GM21786 (cell line): ENCODE results near the gene PTPN14.
"Not testable (repeated sequence)": the region's sequence is repeated elsewhere in the genome, so short reads cannot be mapped to it uniquely, and the experiment has no call there.

Experiments
- ATAC-seq: cut with Tn5 transposase; IDR thresholded peaks from one replicate; pipeline ENCODE4 v1.9.1; 2021; ENCODE audit not compliant: unreplicated experiment

The PTPN14 gene

GRCh38 chr1:214542275-214543199, 8.9 kb downstream of the PTPN14 start:
- no peak for ATAC-seq

- ATAC-seq, result no peak
These were observed 9.7 kb downstream of the PTPN14 start for GRCh38 chr1:214541693-214542092.

DNA sequence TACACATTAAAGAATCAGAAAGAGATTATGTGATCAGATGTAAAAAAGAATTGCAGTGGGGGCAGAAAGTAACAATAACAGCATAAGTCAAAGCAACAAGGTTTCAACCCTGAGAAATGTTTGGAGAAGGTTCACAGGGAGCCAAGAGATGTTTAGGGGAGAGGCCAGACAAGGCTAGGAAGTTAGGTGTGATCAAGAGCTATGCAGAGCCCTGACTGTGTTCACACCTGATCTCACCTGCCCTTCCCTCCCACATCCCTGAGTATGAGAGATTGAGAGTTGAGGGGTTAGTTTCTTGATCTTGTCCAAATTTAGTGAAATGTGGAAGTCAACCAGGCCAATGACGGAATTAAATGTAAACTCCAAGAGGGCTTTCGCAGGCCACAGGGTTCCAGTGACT, 10.2 kb downstream of the PTPN14 start:
- no peak for ATAC-seq

DNA sequence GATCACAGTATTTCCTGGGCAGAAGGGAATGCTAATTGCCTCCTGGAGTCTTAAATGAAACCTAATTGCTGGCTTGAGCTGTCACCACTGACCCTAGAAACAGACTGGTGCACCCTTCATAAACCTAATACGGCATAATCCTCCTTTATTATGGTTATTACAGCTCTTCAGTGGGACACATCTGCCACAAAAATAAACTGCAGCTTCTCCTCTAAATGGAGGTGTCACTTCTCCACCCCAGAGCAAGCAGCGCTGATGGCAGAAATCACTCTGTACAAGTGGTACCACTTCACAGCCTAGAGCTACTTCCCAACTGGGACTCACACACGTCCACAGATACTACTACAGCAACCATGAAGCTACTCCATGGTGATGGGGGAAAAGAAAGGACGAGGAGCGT, 11.1 kb downstream of the PTPN14 start:
- ATAC-seq, result no peak

DNA sequence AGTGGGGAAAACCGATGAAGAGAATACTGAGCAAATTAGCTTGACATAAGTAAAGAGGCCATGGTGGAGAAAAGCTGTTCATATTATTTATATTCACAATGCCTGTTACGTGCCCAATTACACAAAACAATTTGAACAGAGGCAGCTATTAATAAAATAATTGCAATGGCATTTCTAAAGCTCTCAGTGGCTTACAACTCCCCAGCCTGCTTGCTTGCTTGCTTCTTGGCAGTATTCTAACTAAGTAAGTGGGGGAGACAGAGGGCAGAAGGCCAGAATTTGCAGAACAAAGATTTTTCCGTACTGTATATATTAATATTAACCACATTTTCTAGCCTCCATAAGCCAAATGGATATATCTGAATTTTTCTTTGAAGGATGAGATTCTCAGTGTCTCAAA, 12.9 kb downstream of the PTPN14 start:
- ATAC-seq, result no peak

- no peak for ATAC-seq
These were observed 13.4 kb downstream of the PTPN14 start for GRCh38 chr1:214537872-214538473.

DNA sequence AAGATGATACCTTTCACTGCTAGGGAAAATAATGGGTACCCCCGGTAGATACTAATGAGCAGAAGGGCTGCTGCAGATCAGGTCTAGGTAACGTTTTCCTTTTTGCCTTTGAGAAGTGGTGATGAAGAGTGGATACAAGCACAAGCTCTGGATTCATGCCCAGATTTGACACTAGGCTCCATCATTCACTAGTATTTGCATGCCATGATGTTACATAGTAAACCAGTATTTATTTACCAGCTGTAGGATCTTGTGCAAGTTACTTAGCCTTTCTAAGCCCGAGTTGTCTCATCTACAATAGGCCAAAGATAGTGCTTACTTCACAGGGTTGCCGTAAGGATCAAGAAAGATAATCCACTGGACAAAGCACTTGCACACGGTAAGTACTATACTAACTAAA, 14.2 kb downstream of the PTPN14 start:
- no peak for ATAC-seq

- no peak for ATAC-seq
These were observed 19.3 kb downstream of the PTPN14 start for GRCh38 chr1:214532070-214532469.

- peak; percentile 49 for ATAC-seq
These were observed 25.8 kb downstream of the PTPN14 start for GRCh38 chr1:214525535-214526019.

- ATAC-seq, result no peak
These were observed 26.6 kb downstream of the PTPN14 start for GRCh38 chr1:214524824-214525223.

DNA sequence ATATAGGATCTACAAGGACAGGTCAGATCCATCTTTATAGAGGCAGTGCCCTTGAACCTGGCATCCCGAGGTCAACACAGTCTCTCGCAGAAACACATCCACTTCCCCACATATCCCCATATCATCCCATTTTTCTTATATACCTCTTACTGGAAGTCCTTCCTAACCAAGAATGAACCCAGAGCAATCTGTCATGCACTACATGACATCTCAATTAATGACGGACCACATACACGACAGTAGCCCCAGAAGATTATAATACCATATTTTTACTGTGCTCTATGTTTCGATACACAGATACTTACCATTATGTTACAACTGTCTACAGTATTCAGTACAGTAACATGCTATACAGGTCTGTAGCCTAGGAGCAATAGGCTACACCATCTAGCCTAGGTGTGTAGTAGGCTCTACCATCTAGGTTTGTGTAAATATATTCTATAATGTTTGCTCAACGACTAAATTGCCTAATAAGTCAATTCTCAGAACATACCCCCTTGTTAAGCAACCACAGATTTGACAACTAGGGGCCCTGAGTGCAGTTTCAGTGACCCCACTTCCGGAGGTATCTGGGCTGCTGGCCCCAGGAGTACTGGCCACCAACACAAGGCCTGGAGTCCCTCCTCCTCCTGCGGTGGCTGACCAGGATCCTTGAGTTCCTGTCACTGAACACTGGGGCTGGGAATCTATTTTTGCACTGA, 28.1 kb downstream of the PTPN14 start:
- ATAC-seq, result no peak

DNA sequence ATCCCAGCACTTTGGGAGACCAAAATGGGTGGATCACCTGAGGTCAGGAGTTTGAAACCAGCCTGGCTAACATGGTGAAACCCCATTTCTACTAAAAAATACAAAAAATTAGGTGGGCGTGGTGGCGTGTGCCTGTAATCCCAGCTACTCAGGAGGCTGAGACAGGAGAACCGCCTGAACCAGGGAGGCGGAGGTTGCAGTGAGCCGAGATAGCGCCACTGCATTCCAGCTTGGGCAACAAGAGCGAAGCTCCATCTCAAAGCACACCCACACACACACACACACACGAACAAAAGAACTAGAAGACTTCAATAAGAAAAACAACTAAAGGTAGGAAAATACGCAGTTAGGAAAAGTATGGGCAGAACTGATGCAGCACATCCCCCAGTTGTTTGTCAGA, 29.9 kb downstream of the PTPN14 start:
- not testable (repeated sequence) for ATAC-seq

GRCh38 chr1:214520544-214521165, 30.7 kb downstream of the PTPN14 start:
- no peak for ATAC-seq

DNA sequence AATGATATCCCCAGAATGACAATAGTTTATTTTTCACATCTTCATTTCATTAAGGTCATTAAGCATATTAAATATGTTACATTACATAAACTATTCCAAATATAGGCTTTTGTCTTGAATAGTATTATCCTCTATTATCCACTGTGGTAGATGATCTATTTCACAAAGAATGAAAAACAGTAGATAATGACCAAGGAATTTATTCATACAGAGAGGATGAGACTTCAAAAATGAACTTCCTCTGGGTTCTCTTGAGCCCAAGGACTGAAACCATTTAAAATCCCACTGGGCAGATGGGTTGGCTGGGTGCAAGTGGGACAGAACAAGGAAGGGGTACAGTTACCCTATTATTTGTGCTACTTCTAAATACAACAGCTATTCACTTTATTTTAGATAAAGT, 33.0 kb downstream of the PTPN14 start:
- ATAC-seq, result no peak

DNA sequence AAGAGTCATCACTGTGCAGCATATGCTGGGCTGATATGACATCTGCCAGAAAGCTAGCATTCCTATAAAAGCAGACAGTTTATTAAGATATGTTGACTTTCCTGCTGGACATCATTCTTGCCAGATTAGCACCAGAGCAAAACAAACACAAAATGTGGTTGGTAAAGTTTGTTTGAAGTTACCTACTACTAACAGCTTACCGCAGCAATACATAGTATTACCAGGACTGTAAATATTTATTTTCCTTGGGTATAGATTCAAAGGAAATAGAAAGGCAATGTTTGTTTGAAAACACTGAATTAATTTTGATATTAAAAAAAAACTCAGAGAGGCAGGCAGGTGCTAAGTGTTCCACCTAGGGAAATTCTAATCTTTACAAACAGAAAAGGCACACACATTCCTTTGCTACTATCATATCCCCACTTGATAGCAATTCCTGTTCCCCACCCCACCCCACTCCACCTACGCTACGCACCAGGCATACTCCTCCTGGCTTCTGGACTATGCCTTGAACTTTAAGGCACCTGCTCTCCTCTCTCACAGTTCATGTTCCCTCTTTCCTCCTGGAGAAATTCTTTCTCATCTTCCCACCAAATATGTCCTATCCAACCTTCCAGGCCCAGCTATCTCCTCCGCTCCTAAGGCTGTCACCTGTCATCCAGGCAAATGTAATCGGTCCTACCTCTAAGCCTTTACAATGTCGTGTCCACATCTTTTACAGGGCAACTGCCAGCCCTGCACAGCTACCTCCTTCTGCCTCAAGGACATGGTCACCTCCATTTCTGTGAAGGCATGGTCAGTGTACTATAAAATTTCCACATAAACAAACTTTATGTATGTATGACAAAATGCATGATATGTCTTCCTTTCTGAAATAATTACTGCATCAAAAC, 34.7 kb downstream of the PTPN14 start:
- ATAC-seq, result no peak

- ATAC-seq, result no peak
These were observed 35.6 kb downstream of the PTPN14 start for GRCh38 chr1:214515544-214516433.

- no peak for ATAC-seq
These were observed 36.5 kb downstream of the PTPN14 start for GRCh38 chr1:214514819-214515383.

DNA sequence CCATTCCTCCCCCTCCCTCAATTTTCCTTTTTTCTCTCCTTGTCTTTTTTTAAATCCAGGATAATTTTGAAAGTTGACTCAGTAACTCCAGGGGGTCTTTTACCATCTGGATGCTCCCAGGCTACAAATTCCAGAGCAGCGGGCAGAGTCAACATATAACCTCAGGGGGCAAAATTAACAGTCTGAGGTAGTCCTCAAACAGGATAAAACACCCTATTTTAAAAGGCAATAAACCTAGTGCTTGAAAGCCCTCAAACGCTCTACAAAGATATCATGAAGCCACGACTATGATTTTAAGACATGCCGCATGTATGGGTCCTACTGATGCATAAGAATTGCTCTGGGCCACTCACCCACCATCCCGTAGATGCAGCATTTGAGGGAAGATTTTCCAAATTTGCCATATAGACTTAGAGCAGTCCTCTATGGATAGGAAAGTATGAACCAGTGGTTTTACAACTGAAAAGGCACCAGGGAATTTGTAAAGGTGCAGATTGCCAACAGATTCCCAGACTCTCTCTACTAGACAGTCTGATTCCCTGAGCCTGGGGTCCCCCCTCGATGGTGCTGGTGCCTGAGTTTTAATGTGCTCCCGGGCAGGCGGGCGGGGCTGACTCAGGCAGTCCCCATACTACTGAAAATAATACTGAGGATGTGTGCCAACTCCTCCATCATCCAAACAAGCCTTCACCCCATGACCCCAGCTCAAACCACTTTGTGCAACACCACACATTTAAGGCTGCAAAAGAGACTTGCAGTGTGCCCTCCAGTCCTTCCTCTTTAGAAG, 37.2 kb downstream of the PTPN14 start:
- ATAC-seq, result no peak
